Neuronal stem cell (in vitro differentiated cells): ENCODE measurements around the gene TMOD1. TPM values are rescaled to one million over a fixed set of nuclear protein-coding genes. Genes with fewer than 3 reads are reported as not detected.
A peak's percentile ranks its signal among the peaks of the same experiment; 100 is the strongest.
"Not testable (repeated sequence)": the region's sequence is repeated elsewhere in the genome, so short reads cannot be mapped to it uniquely, and the experiment has no call there.

ENCODE experiments used
- DNase-seq: peaks from one replicate; pipeline ENCODE4 v3.0.0-alpha.2; 2013; ENCODE audit warnings: low spot score
- H2AFZ ChIP-seq: one replicate; pipeline ENCODE4 v1.6.1; 2013; ENCODE audit warnings: mild to moderate bottlenecking, low read length, inconsistent platforms
- H2AK5ac ChIP-seq: 2 replicates; pipeline ENCODE4 v1.6.1; 2013; ENCODE audit warnings: low read depth, mild to moderate bottlenecking, inconsistent platforms, low read length, moderate library complexity, mixed read lengths
- H2BK120ac ChIP-seq: 2 replicates; pipeline ENCODE4 v1.6.1; 2013; ENCODE audit warnings: low read depth, mild to moderate bottlenecking, inconsistent platforms, low read length, moderate library complexity, mixed read lengths
- H2BK12ac ChIP-seq: one replicate; pipeline ENCODE4 v1.6.1; 2013; ENCODE audit warnings: low read length, inconsistent platforms
- H2BK15ac ChIP-seq: 2 replicates; pipeline ENCODE4 v1.6.1; 2013; ENCODE audit warnings: mild to moderate bottlenecking, low read length, inconsistent platforms, mixed read lengths
- H2BK5ac ChIP-seq: one replicate; pipeline ENCODE4 v1.6.1; 2013; ENCODE audit warnings: inconsistent platforms, mild to moderate bottlenecking, low read length, moderate library complexity
- H3K14ac ChIP-seq: one replicate; pipeline ENCODE4 v1.6.1; 2013; ENCODE audit warnings: low read length, inconsistent platforms
- H3K18ac ChIP-seq: 2 replicates; pipeline ENCODE4 v1.6.1; 2013; ENCODE audit warnings: low read length, inconsistent platforms
- H3K23ac ChIP-seq: 2 replicates; pipeline ENCODE4 v1.6.1; 2013; ENCODE audit warnings: low read depth, mild to moderate bottlenecking, mixed read lengths, low read length, inconsistent platforms; ENCODE audit not compliant: poor library complexity
- H3K27ac ChIP-seq: replicated peaks from 3 replicates; pipeline ENCODE4 v1.5.1; 2013; ENCODE audit warnings: low read length, inconsistent platforms
- H3K27me3 ChIP-seq, 3 experiments: 2 replicates each; pipeline ENCODE4 v1.6.1; 2013; ENCODE audit warnings: low read length in 3 of 3, mild to moderate bottlenecking in 2 of 3, inconsistent platforms in 1 of 3, low read depth in 1 of 3, mixed read lengths in 1 of 3, moderate library complexity in 1 of 3; ENCODE audit not compliant: control insufficient read depth in 3 of 3, insufficient read depth in 3 of 3
- H3K36me3 ChIP-seq, 2 donors: replicated peaks in 1 of 2; 2 replicates each; pipeline ENCODE4 v1.6.1; 2013; ENCODE audit warnings: low read length in 2 of 2; ENCODE audit not compliant: control insufficient read depth in 2 of 2, insufficient read depth in 2 of 2
- H3K4ac ChIP-seq: 2 replicates; pipeline ENCODE4 v1.6.1; 2013; ENCODE audit warnings: inconsistent platforms, mild to moderate bottlenecking, low read length, moderate library complexity
- H3K4me1 ChIP-seq, 2 donors: 1 replicate in 1 of 2; 2 replicates in 1 of 2; pipeline ENCODE4 v1.6.1; 2013; ENCODE audit warnings: low read length in 2 of 2, low read depth in 1 of 2; ENCODE audit not compliant: control insufficient read depth in 2 of 2, insufficient read depth in 1 of 2
- H3K4me2 ChIP-seq: one replicate; pipeline ENCODE4 v1.6.1; 2013; ENCODE audit warnings: mild to moderate bottlenecking, low read length, inconsistent platforms; ENCODE audit not compliant: insufficient read depth, poor library complexity, severe bottlenecking
- H3K4me3 ChIP-seq, 2 donors: 2 replicates each; pipeline ENCODE4 v1.5.1; 2013; ENCODE audit warnings: low read length in 2 of 2, mild to moderate bottlenecking in 2 of 2, inconsistent platforms in 1 of 2, moderate library complexity in 1 of 2
- H3K79me1 ChIP-seq: one replicate; pipeline ENCODE4 v1.6.1; 2013; ENCODE audit warnings: low read depth, mild to moderate bottlenecking, inconsistent platforms, low read length, moderate library complexity
- H3K9ac ChIP-seq: one replicate; pipeline ENCODE4 v1.6.1; 2013; ENCODE audit warnings: mild to moderate bottlenecking, low read depth, low read length, inconsistent platforms; ENCODE audit not compliant: poor library complexity
- H3K9me3 ChIP-seq, 2 donors: replicated peaks in 1 of 2; 2 replicates each; pipeline versions ENCODE3 to v1.6.1; 2013; ENCODE audit warnings: low read length in 2 of 2, mild to moderate bottlenecking in 2 of 2, inconsistent platforms in 1 of 2, low read depth in 1 of 2, mixed read lengths in 1 of 2, moderate library complexity in 1 of 2; ENCODE audit not compliant: control insufficient read depth in 2 of 2, insufficient read depth in 1 of 2
- H4K8ac ChIP-seq: one replicate; pipeline ENCODE4 v1.6.1; 2013; ENCODE audit warnings: low read depth, mild to moderate bottlenecking, inconsistent platforms, low read length, moderate library complexity
- H4K91ac ChIP-seq: one replicate; pipeline ENCODE4 v1.6.1; 2013; ENCODE audit warnings: low read length, low read depth, mild to moderate bottlenecking, inconsistent platforms; ENCODE audit not compliant: poor library complexity
- WGBS, 2 donors: extraction: QIAGEN DNeasy Blood & Tissue Kit; methylation state at CpG; one replicate each; pipeline ENCODE4 v1.1.7; 2013; ENCODE audit warnings: missing lambda C conversion rate in 2 of 2, mixed read lengths in 1 of 2; ENCODE audit not compliant: insufficient read length in 2 of 2, insufficient replicate concordance in 1 of 2; ENCODE audit errors: extremely low coverage in 2 of 2; 5-methylcytosine and 5-hydroxymethylcytosine counted together
- polyA plus RNA-seq, 2 experiments: library from polyadenylated mRNA; stranded (reverse); fragments of 200-250 nt; gene quantifications; one replicate each; pipeline ENCODE4 v1.2.3, GENCODE V29; 2013

TMOD1 gene
- polyA plus RNA-seq (2013, experiment 1 of 2) = 0.15 TPM
- polyA plus RNA-seq (2013, experiment 2 of 2) = 0.21 TPM

GRCh38 chr9:97501177-97501971, at the start of gene TMOD1:
TMOD1 (plus strand) TSS chr9:97501666; CDS start chr9:97524189, 22,523 bp downstream.
- Histone ChIP-seq H3K36me3 (no peaks in the 10 kb centered on the region), H2BK12ac (no peak within 1 kb of the TSS), H3K79me1 (no peaks in the 10 kb centered on the region), H3K4me3 (peak within 1 kb of the TSS in 1 of 2 donors; percentile 76), H3K9me3 (peaks cover 0 to 7% of the 10 kb centered on the region in 2 donors), H4K91ac (no peak within 1 kb of the TSS), H3K9ac (no peak within 1 kb of the TSS), H3K27me3 (peaks cover 15 to 71% (median 45%) of the 10 kb centered on the region in 3 experiments), H3K4me1 (peaks cover 0 to 7% of the 10 kb centered on the region in 2 donors), H3K14ac (no peak within 1 kb of the TSS), H3K18ac (peak within 1 kb of the TSS; percentile 82), H3K27ac (no peak within 1 kb of the TSS), H2AFZ (peak within 1 kb of the TSS; percentile 83), H3K23ac (peak within 1 kb of the TSS; percentile 36), H4K8ac (no peak within 1 kb of the TSS), H2BK120ac (peak within 1 kb of the TSS; percentile 35), H2AK5ac (no peak within 1 kb of the TSS), H2BK15ac (no peak within 1 kb of the TSS), H3K4ac (no peak within 1 kb of the TSS), H2BK5ac (no peak within 1 kb of the TSS), H3K4me2 (peak within 1 kb of the TSS; percentile 98)
- peak; percentile 37 for DNase-seq
- no CpG with 5 or more reads among the region's 87 CpGs for WGBS, 2 donors

DNA sequence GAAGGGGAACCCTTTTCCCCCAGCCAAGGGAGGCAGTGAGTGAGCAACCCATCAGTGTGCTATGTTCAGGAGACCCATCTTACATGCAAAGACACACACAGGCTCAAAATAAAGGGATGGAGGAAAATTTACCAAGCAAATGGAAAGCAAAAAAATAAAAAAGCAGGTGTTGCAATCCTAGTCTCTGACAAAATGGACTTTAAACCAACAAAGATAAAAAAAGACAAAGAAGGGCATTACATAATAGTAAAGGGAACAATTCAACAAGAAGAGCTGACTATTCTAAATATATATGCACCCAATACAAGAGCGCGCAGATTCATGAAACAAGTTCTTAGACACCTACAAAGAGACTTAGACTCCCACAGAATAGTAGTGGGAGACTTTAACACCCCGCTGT, 47.9 kb upstream of the TMOD1 start:
- H3K27me3 ChIP-seq = not testable (repeated sequence)
- no CpG with 5 or more reads among the region's 3 CpGs for WGBS, 2 donors

DNA sequence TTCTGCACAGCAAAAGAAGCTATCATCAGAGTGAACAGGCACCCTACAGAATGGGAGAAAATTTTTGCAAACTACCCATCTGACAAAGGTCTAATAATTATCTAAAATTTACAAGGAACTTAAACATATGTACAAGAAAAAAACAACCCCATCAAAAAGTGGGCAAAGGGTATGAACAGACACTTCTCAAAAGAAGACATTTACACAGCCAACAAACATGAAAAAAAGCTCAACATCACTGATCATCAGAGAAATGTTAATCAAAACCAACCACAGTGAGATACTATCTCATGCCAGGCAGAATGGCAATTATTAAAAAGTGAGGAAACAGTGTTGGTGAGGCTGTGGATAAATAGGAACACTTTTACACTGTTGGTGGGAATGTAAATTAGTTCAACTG, 44.6 kb upstream of the TMOD1 start:
- not testable (repeated sequence) for H3K36me3 ChIP-seq

More for the DNA sequence above, 47.9 kb upstream of the TMOD1 start:
- H2AK5ac ChIP-seq, H3K4me1 ChIP-seq, H3K36me3 ChIP-seq, H3K4me3 ChIP-seq, H3K27ac ChIP-seq, H2BK15ac ChIP-seq, DNase-seq, H2AFZ ChIP-seq, H2BK5ac ChIP-seq, H3K79me1 ChIP-seq, H3K4ac ChIP-seq, H2BK12ac ChIP-seq, H4K91ac ChIP-seq, H3K4me2 ChIP-seq, H2BK120ac ChIP-seq, H3K14ac ChIP-seq, H3K23ac ChIP-seq, H3K18ac ChIP-seq, H4K8ac ChIP-seq, H3K9ac ChIP-seq, H3K9me3 ChIP-seq: not testable (repeated sequence)

GRCh38 chr9:97459326-97459725, 42.1 kb upstream of the TMOD1 start:
- Histone ChIP-seq H3K14ac (no peak overlapping the region), H3K9me3 (no peaks in the 10 kb centered on the region), H3K36me3 (no peaks in the 10 kb centered on the region), H3K4me3 (no peak overlapping the region), H3K79me1 (no peaks in the 10 kb centered on the region), H3K4ac (no peak overlapping the region), H3K18ac (no peak overlapping the region), H3K9ac (no peak overlapping the region), H3K23ac (no peak overlapping the region), H4K91ac (no peak overlapping the region), H2AK5ac (no peak overlapping the region), H2BK5ac (no peak overlapping the region), H3K27ac (no peak overlapping the region), H3K4me1 (no peaks in the 10 kb centered on the region), H3K27me3 (no peaks in the 10 kb centered on the region), H2BK12ac (no peak overlapping the region), H2BK120ac (no peak overlapping the region), H4K8ac (no peak overlapping the region), H3K4me2 (no peak overlapping the region), H2AFZ (no peak overlapping the region), H2BK15ac (no peak overlapping the region)
- DNase-seq = no peak

More for the DNA sequence above, 44.6 kb upstream of the TMOD1 start:
- not testable (repeated sequence) for H3K79me1 ChIP-seq, H3K4me2 ChIP-seq, H2BK15ac ChIP-seq, H2BK120ac ChIP-seq, H2AK5ac ChIP-seq, H3K4ac ChIP-seq, H4K8ac ChIP-seq, H3K23ac ChIP-seq, H2BK5ac ChIP-seq, H2AFZ ChIP-seq, H3K9me3 ChIP-seq, H3K18ac ChIP-seq, H3K4me1 ChIP-seq, H3K14ac ChIP-seq, DNase-seq, H2BK12ac ChIP-seq, H3K27ac ChIP-seq, H3K9ac ChIP-seq, H4K91ac ChIP-seq, H3K4me3 ChIP-seq, H3K27me3 ChIP-seq
